Progenitor cell of endocrine pancreas (in vitro differentiated cells): ENCODE measurements around the gene RAI14. TPM values are rescaled to one million over a fixed set of nuclear protein-coding genes. Genes with fewer than 3 reads are reported as not detected.
A peak's percentile ranks its signal among the peaks of the same experiment; 100 is the strongest.
"Not testable (repeated sequence)": the region's sequence is repeated elsewhere in the genome, so short reads cannot be mapped to it uniquely, and the experiment has no call there.

Experiments
- DNase-seq: peaks from one replicate; pipeline ENCODE4 v3.0.0; 2021; ENCODE audit warnings: low spot score; ENCODE audit not compliant: unreplicated experiment
- H3K27ac Mint-ChIP-seq: 2 replicates; pipeline ENCODE4 v1.8.0; 2021; ENCODE audit warnings: mild to moderate bottlenecking, moderate library complexity, mixed read lengths
- H3K27me3 Mint-ChIP-seq: 2 replicates; pipeline ENCODE4 v1.8.0; 2021; ENCODE audit warnings: mixed read lengths
- H3K36me3 Mint-ChIP-seq: 2 replicates; pipeline ENCODE4 v1.8.0; 2022; ENCODE audit warnings: mixed read lengths; ENCODE audit not compliant: insufficient read depth
- H3K4me1 Mint-ChIP-seq: 2 replicates; pipeline ENCODE4 v1.8.0; 2021; ENCODE audit warnings: low read depth, mixed read lengths
- H3K4me3 Mint-ChIP-seq: 2 replicates; pipeline ENCODE4 v1.8.0; 2021; ENCODE audit warnings: low read depth, mild to moderate bottlenecking, moderate library complexity, mixed read lengths
- H3K9me3 Mint-ChIP-seq: 2 replicates; pipeline ENCODE4 v1.8.0; 2021; ENCODE audit warnings: low read depth, mixed read lengths
- CTCF ChIP-seq: fragments of 200-600 bp; sonication (generic); IDR thresholded peaks from one replicate; pipeline ENCODE4 v1.5.0; 2021; ENCODE audit warnings: antibody characterized with exemption, mild to moderate bottlenecking; ENCODE audit not compliant: unreplicated experiment
- total RNA-seq: library from RNA; stranded (reverse); gene quantifications from 2 replicates; pipeline ENCODE4 v1.2.1, GENCODE V29; 2021

The RAI14 gene
- total RNA-seq, 1 donor from 2014 or later: 121 TPM

GRCh38 chr5:34751807-34752736 is 95.9 kb downstream of the RAI14 start:
- Mint-ChIP-seq H3K27me3 (no peaks in the 10 kb centered on the region), H3K27ac (no peak overlapping the region), H3K36me3 (peaks cover 19% of the 10 kb centered on the region), H3K4me3 (no peak overlapping the region), H3K4me1 (peaks cover 40% of the 10 kb centered on the region), H3K9me3 (no peaks in the 10 kb centered on the region)
- TF ChIP-seq CTCF: no peak
- no peak for DNase-seq

DNA sequence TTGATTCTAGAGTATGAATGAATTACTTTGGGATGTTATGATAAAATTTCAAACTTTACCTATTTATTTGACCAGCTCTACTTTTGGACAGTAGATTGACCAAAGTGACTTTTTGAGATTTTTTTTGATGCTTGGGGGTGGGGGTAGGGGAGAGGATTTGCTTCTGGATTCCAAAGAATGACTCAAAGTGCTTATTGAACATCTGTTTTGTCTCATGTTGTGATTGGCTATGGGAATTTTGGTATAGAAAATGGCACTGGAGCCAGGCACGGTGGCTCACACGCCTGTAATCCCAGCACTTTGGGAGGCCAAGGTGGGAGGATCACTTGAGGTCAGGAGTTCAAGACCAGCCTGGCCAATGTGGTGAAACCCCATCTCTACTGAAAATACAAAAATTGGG is 97.1 kb downstream of the RAI14 start:
- H3K36me3 Mint-ChIP-seq: peaks cover 24% of the 10 kb centered on the region
- H3K27ac Mint-ChIP-seq, H3K9me3 Mint-ChIP-seq, DNase-seq, H3K27me3 Mint-ChIP-seq, H3K4me3 Mint-ChIP-seq: not testable (repeated sequence)
- peaks cover 48% of the 10 kb centered on the region for H3K4me1 Mint-ChIP-seq

DNA sequence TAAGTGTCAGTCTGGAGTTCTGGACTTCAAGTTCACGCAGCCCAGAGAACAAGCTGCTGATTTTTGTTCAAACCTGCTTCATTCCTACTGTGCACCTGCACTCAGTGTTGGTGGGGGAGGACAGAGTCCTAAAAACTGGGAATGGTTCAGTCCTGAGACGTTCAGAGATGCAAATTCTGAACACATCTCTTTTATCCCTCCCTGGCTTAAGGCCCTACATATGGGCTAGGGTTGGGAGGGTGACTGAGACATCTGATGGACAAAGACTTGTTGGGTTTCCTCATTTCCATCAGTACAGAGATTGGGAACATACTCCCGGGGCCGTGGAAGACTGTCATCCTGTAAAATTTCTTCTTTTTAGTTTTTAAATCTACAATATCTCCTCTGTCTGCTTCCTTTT is 99.8 kb downstream of the RAI14 start:
- no peaks in the 10 kb centered on the region for H3K9me3 Mint-ChIP-seq
- no peaks in the 10 kb centered on the region for H3K27me3 Mint-ChIP-seq
- no peak for TF ChIP-seq CTCF
- DNase-seq: no peak
- H3K27ac Mint-ChIP-seq: peak overlapping the region; percentile 91
- peaks cover 32% of the 10 kb centered on the region for H3K36me3 Mint-ChIP-seq
- H3K4me3 Mint-ChIP-seq: no peak overlapping the region
- H3K4me1 Mint-ChIP-seq: peaks cover 44% of the 10 kb centered on the region

DNA sequence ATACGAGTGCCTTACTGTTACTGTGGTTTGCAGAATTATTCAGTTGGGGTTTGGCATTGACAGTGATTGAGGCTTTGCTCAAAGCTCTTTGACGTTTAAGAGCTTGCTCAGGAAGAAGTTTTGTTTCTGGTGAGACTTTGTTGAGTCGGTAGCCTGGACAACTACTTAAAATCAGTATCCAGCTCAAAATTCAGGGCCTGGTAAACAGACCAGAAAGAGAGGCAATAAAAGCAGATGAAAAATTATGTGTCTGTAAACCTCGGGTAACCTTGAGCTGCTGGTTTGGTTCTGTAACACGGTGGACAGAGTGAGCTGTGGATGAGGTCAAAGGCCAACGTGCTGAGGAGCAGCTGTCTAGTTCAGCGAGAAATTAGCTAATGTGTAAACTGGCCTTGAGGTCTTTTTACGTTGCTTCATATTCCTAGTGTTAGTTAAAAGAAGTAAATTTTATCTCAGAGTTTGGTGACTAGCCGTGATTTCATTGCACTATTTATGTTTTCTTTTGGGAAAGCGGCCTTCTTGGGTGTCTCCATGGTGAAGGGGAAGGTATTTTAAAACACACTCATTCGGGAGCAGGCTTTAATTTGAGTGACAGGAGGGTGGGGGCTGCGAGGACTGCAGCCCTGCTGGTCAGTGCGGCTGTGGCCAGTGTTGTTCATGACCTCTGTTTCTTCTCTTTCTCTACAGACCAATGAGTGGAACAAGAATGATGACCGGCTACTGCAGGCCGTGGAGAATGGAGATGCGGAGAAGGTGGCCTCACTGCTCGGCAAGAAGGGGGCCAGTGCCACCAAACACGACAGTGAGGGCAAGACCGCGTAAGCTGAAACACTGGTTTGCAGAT is 100.9 kb downstream of the RAI14 start:
- H3K27ac Mint-ChIP-seq: peak overlapping the region; percentile 91
- H3K4me3 Mint-ChIP-seq: peak overlapping the region; percentile 24
- no peaks in the 10 kb centered on the region for H3K27me3 Mint-ChIP-seq
- H3K4me1 Mint-ChIP-seq: peaks cover 37% of the 10 kb centered on the region
- peaks cover 37% of the 10 kb centered on the region for H3K36me3 Mint-ChIP-seq
- no peak for DNase-seq
- no peak for TF ChIP-seq CTCF
- H3K9me3 Mint-ChIP-seq: no peaks in the 10 kb centered on the region

- H3K4me1 Mint-ChIP-seq: peaks cover 33% of the 10 kb centered on the region
- no peak overlapping the region for H3K4me3 Mint-ChIP-seq
- no peak for TF ChIP-seq CTCF
- no peaks in the 10 kb centered on the region for H3K9me3 Mint-ChIP-seq
- H3K27ac Mint-ChIP-seq: no peak overlapping the region
- peaks cover 41% of the 10 kb centered on the region for H3K36me3 Mint-ChIP-seq
- H3K27me3 Mint-ChIP-seq: no peaks in the 10 kb centered on the region
- no peak for DNase-seq
These were observed 102.4 kb downstream of the RAI14 start for GRCh38 chr5:34758514-34758913.

DNA sequence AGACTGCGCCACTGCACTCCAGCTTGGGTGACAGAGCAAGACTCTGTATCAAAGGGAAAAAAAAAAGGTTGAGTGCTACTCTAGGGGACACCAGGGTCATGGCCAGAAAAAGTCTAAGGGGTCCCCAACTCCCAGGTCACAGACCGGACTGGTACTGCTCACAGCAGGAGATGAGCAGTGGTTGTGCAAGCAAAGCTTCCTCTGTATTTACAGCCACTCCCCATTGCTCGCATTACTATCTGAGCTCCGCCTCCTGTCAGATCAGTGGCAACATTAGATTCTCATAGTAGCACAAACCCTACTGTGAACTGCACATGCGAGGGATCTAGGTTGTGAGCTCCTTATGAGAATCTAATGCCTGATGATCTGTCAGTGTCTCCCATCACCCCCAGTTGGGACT is 103.1 kb downstream of the RAI14 start:
- Mint-ChIP-seq H3K4me1 (peaks cover 33% of the 10 kb centered on the region), H3K36me3 (peaks cover 45% of the 10 kb centered on the region)
- H3K27me3 Mint-ChIP-seq, H3K9me3 Mint-ChIP-seq, DNase-seq, H3K4me3 Mint-ChIP-seq, H3K27ac Mint-ChIP-seq: not testable (repeated sequence)
